NCI-H1694 treated with DMSO at 0.1 percent for 48 hours (cell line): ENCODE results near the gene OR5D14.

Experiments
- DNase-seq: peaks from one replicate; lab custom pipeline; 2025; lab: John Stamatoyannopoulos, UW

OR5D14 gene

GRCh38 chr11:55795256-55795655, at the start of gene OR5D14:
TSS of gene OR5D14 (plus strand) at chr11:55795556. CDS start at chr11:55795556, 0 bp downstream.
- DNase-seq = no peak

DNA sequence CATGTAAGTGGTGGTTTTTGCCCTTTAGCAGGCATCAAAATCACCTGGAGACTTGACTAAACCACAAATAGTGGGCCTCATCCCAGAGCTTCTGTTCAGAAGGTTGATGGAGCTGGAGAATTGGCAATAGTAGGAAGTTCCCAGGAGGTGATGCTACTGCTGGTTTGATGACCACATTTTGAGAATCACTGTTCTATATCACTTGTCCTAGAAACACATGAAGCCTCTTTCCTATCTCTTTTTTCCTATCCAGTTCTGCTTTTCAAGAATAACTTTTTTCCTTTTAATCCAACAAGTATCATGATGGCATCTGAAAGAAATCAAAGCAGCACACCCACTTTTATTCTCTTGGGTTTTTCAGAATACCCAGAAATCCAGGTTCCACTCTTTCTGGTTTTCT, 22.2 kb upstream of the OR5D14 start, which contains the start of gene OR5D13:
Gene OR5D13 (plus strand): TSS at position 301 of the 400 bp plus-strand sequence. CDS start 0 bp downstream, at position 301.
- DNase-seq = no peak

DNA sequence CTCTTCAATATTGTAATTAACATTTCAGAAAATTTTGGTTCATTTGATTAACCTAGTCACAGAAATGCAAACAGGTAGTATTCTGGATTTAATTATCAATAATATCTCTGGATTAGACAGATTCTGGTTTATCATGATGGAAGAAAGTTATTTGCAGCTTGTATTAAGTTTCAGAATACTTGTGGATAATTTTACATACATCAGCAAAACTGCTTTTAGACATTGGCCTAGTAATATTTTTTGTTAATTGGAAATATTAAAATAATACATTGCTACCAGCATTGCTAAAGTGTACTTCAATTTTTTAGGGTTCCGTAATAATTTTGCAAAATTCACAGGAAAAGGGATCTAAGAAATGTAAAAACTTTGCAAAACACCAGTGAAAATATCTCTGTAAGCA, 3.8 kb upstream of the OR5D14 start:
- no peak for DNase-seq

- no peak for DNase-seq
These were observed 2.0 kb upstream of the OR5D14 start for GRCh38 chr11:55793321-55793720.

DNA sequence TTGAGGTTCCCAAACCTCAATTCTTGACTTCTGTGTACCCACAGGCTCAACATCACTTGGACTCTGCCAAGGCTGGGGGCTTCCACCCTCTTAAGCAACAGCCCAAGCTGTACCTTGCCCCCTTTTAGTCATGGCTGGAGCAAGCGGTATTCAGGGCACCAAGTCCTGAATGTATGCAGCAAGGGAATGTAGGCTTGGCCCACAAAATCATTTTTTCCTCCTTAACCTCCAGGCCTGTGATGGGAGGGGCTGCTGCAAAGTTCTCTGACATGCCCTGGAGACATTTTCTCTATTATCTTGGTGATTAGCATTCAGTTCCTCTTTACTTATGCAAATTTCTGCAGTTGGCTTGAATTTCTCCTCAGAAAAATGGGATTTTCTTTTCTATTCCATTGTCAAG, 10.9 kb downstream of the OR5D14 start:
- no peak for DNase-seq

GRCh38 chr11:55811067-55811466, 15.7 kb downstream of the OR5D14 start, which contains the start of gene OR5L1:
TSS of gene OR5L1 (plus strand) at chr11:55811367. CDS start at chr11:55811467, 100 bp downstream.
- no peak for DNase-seq

GRCh38 chr11:55819330-55819729, 24.0 kb downstream of the OR5D14 start, which contains the start of gene OR5D18:
TSS of gene OR5D18 (plus strand) at chr11:55819630. CDS start at chr11:55819630, 0 bp downstream.
- no peak for DNase-seq

DNA sequence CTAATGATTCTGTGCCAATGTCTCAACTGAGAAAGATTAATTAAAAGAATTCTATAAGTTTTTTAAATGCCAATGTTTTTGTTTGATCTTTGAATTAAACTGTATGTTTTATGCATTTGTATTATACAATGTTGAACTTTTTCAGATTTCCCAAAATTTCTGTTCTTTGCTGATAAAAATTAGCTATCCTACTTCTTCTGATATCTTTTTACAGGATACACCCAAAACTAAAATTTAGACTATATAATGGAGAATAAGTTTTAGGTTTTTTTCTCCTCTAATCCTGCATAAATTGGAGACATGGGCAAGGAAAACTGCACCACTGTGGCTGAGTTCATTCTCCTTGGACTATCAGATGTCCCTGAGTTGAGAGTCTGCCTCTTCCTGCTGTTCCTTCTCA, 31.6 kb downstream of the OR5D14 start, which contains the start of gene OR5L2:
Gene OR5L2 (plus strand): TSS at position 301 of the 400 bp plus-strand sequence. CDS start 0 bp downstream, at position 301.
- no peak for DNase-seq

- no peak for DNase-seq
These were observed 43.1 kb downstream of the OR5D14 start, which contains the start of gene OR5D16 for GRCh38 chr11:55838452-55838851. TSS of gene OR5D16 (plus strand) at chr11:55838752. CDS start at chr11:55838752, 0 bp downstream.
